ENCODE data around the gene MALT1.

- TF ChIP-seq CTCF (IDR thresholded peaks at IDR 0.05): no peak
- no peak for TF ChIP-seq EP300 (IDR thresholded peaks at IDR 0.05)
Measured at GRCh38 chr18:58723810-58724602, 52.7 kb downstream of the MALT1 start.

Data from esophagus muscularis mucosa (tissue), 3 donors.